OCI-LY1 (cell line): Measurements from ENCODE around the gene ACER1.

Experiments used
- H2AFZ ChIP-seq: fragments of 200-600 bp; sonication (generic), shearing (Covaris generic); 2 replicates; pipeline ENCODE4 v1.6.0; 2014; ENCODE audit warnings: antibody characterized with exemption, mild to moderate bottlenecking, low read length
- H3F3A ChIP-seq: fragments of 200-600 bp; sonication (generic), shearing (Covaris generic); 2 replicates; pipeline ENCODE4 v1.6.0; 2014; ENCODE audit warnings: mild to moderate bottlenecking, antibody characterized with exemption, low read length, moderate library complexity; ENCODE audit not compliant: insufficient read depth
- H3K27ac ChIP-seq: fragments of 200-600 bp; sonication (generic); 2 replicates; pipeline ENCODE4 v1.5.1; 2014; ENCODE audit warnings: low read length, mixed run types, mild to moderate bottlenecking, low read depth; ENCODE audit not compliant: poor library complexity, severe bottlenecking
- H3K27me3 ChIP-seq: fragments of 200-600 bp; sonication (generic); 2 replicates; pipeline ENCODE4 v1.6.0; 2014; ENCODE audit warnings: antibody characterized with exemption, mild to moderate bottlenecking, low read length, moderate library complexity; ENCODE audit not compliant: insufficient read depth
- H3K36me3 ChIP-seq: fragments of 200-600 bp; sonication (generic); 2 replicates; pipeline ENCODE4 v1.6.1; 2014; ENCODE audit warnings: mild to moderate bottlenecking, antibody characterized with exemption, low read length, moderate library complexity, mixed read lengths; ENCODE audit not compliant: insufficient read depth
- H3K4me1 ChIP-seq: fragments of 200-600 bp; sonication (generic); 2 replicates; pipeline ENCODE4 v1.5.1; 2014; ENCODE audit warnings: mild to moderate bottlenecking, low read length, moderate library complexity; ENCODE audit not compliant: insufficient read depth, severe bottlenecking
- H3K4me2 ChIP-seq: fragments of 200-600 bp; sonication (generic), shearing (Covaris generic); 2 replicates; pipeline ENCODE4 v1.6.1; 2014; ENCODE audit warnings: low read length
- H3K4me3 ChIP-seq: fragments of 200-600 bp; sonication (generic); 2 replicates; pipeline ENCODE4 v1.5.1; 2014; ENCODE audit warnings: low read length, low read depth, mild to moderate bottlenecking, mixed read lengths; ENCODE audit not compliant: poor library complexity, severe bottlenecking
- H3K79me2 ChIP-seq: fragments of 200-600 bp; shearing (Covaris generic); 2 replicates; pipeline ENCODE4 v1.6.1; 2016; ENCODE audit warnings: mixed run types, low read length, mixed read lengths; ENCODE audit not compliant: insufficient read depth
- H3K9ac ChIP-seq: fragments of 200-600 bp; sonication (generic), shearing (Covaris generic); 2 replicates; pipeline ENCODE4 v1.6.1; 2014; ENCODE audit warnings: mild to moderate bottlenecking, low read length, mixed read lengths
- H3K9me2 ChIP-seq: fragments of 200-600 bp; sonication (generic), shearing (Covaris generic); 2 replicates; pipeline ENCODE4 v1.6.1; 2014; ENCODE audit warnings: low read depth, mild to moderate bottlenecking, low read length, mixed read lengths
- H3K9me3 ChIP-seq: fragments of 200-600 bp; shearing (Covaris generic); 2 replicates; pipeline ENCODE4 v1.6.1; 2014; ENCODE audit warnings: low read length, mixed read lengths
- H4K20me1 ChIP-seq: fragments of 200-600 bp; sonication (generic), shearing (Covaris generic); 2 replicates; pipeline ENCODE4 v1.6.0; 2016; ENCODE audit warnings: mild to moderate bottlenecking, low read length; ENCODE audit not compliant: insufficient read depth
- CTCF ChIP-seq: fragments of 200-600 bp; sonication (generic), shearing (Covaris generic); IDR thresholded peaks from 2 replicates; pipeline ENCODE4 v1.5.1; 2017; ENCODE audit warnings: mild to moderate bottlenecking, antibody characterized with exemption, low read length, moderate library complexity, mixed read lengths
- EZH2 ChIP-seq: fragments of 200-600 bp; sonication (generic), shearing (Covaris generic); IDR thresholded peaks from 2 replicates; pipeline ENCODE4 v1.8.0; 2017; ENCODE audit warnings: borderline replicate concordance, mixed run types, mild to moderate bottlenecking, antibody characterized with exemption, low read length, moderate library complexity, mixed read lengths

Gene ACER1

GRCh38 chr19:6260376-6260775 is 73.0 kb downstream of the ACER1 start:
- H3K36me3 ChIP-seq, result peaks cover 68% of the 10 kb centered on the region
- H3K27me3 ChIP-seq, result no peaks in the 10 kb centered on the region
- H4K20me1 ChIP-seq, result no peaks in the 10 kb centered on the region; the same call in 1 of the 2 replicates
- no peaks in the 10 kb centered on the region for H3K9me3 ChIP-seq
- no peak overlapping the region for H3K4me2 ChIP-seq
- H2AFZ ChIP-seq, result no peak overlapping the region
- no peak overlapping the region for H3K9ac ChIP-seq
- H3K4me1 ChIP-seq, result no peaks in the 10 kb centered on the region
- no peak for TF ChIP-seq CTCF
- no peak for TF ChIP-seq EZH2
- no peaks in the 10 kb centered on the region for H3K9me2 ChIP-seq
- no peak overlapping the region for H3K27ac ChIP-seq
- no peak overlapping the region for H3K4me3 ChIP-seq
- no peaks in the 10 kb centered on the region for H3F3A ChIP-seq
- H3K79me2 ChIP-seq, result 0 out of 2 replicates have a peak, but pooled peaks cover 2% of the 10 kb centered on the region

GRCh38 chr19:6259312-6259861 is 74.0 kb downstream of the ACER1 start:
- no peaks in the 10 kb centered on the region for H3K4me1 ChIP-seq
- no peak overlapping the region for H3K4me3 ChIP-seq
- H3K79me2 ChIP-seq, result peaks cover 8% of the 10 kb centered on the region; the same call in 1 of the 2 replicates
- H4K20me1 ChIP-seq, result peaks cover 2% of the 10 kb centered on the region; the same call in 1 of the 2 replicates
- TF ChIP-seq EZH2 (no peak), CTCF (no peak)
- H3F3A ChIP-seq, result no peaks in the 10 kb centered on the region
- no peaks in the 10 kb centered on the region for H3K27me3 ChIP-seq
- no peak overlapping the region for H3K4me2 ChIP-seq
- H3K27ac ChIP-seq, result no peak overlapping the region
- H3K9ac ChIP-seq, result no peak overlapping the region
- H3K9me2 ChIP-seq, result no peaks in the 10 kb centered on the region
- H2AFZ ChIP-seq, result no peak overlapping the region
- H3K9me3 ChIP-seq, result no peaks in the 10 kb centered on the region
- H3K36me3 ChIP-seq, result peaks cover 66% of the 10 kb centered on the region

- no peak overlapping the region for H3K27ac ChIP-seq
- H3K4me2 ChIP-seq, result no peak overlapping the region
- peaks cover 2% of the 10 kb centered on the region; the same call in 1 of the 2 replicates for H4K20me1 ChIP-seq
- H3K9ac ChIP-seq, result no peak overlapping the region
- no peak overlapping the region for H3K4me3 ChIP-seq
- no peaks in the 10 kb centered on the region for H3K9me3 ChIP-seq
- TF ChIP-seq EZH2 (no peak), CTCF (no peak)
- H3F3A ChIP-seq, result no peaks in the 10 kb centered on the region
- no peaks in the 10 kb centered on the region for H3K27me3 ChIP-seq
- peaks cover 66% of the 10 kb centered on the region for H3K36me3 ChIP-seq
- no peaks in the 10 kb centered on the region for H3K4me1 ChIP-seq
- no peak overlapping the region for H2AFZ ChIP-seq
- peaks cover 10% of the 10 kb centered on the region; the same call in 1 of the 2 replicates for H3K79me2 ChIP-seq
- H3K9me2 ChIP-seq, result no peaks in the 10 kb centered on the region
Measured at GRCh38 chr19:6258812-6259311, 74.5 kb downstream of the ACER1 start.
